Type B pancreatic cell (in vitro differentiated cells): ENCODE measurements around the gene FBXW12. TPM values are rescaled to one million over a fixed set of nuclear protein-coding genes. Genes with fewer than 3 reads are reported as not detected.
"Not testable (repeated sequence)": the region's sequence is repeated elsewhere in the genome, so short reads cannot be mapped to it uniquely, and the experiment has no call there.

Experiments used
- DNase-seq: peaks from one replicate; pipeline ENCODE4 v3.0.0; 2021; ENCODE audit warnings: mixed read lengths; ENCODE audit not compliant: unreplicated experiment; ENCODE audit errors: extremely low spot score
- H3K27ac Mint-ChIP-seq: 2 replicates; pipeline ENCODE4 v1.8.0; 2021; ENCODE audit warnings: mild to moderate bottlenecking, mixed read lengths
- H3K27me3 Mint-ChIP-seq: 2 replicates; pipeline ENCODE4 v1.8.0; 2021; ENCODE audit warnings: mixed read lengths
- H3K36me3 Mint-ChIP-seq: 2 replicates; pipeline ENCODE4 v1.8.0; 2021; ENCODE audit warnings: mixed read lengths
- H3K4me1 Mint-ChIP-seq: one replicate; pipeline ENCODE4 v1.8.0; 2021; ENCODE audit warnings: mixed read lengths; ENCODE audit not compliant: unreplicated experiment
- H3K4me3 Mint-ChIP-seq: 2 replicates; pipeline ENCODE4 v1.8.0; 2021; ENCODE audit warnings: mild to moderate bottlenecking, mixed read lengths
- H3K9me3 Mint-ChIP-seq: 2 replicates; pipeline ENCODE4 v1.8.0; 2021; ENCODE audit warnings: mixed read lengths
- CTCF ChIP-seq: fragments of 200-600 bp; sonication (generic); conservative IDR thresholded peaks from 2 replicates; pipeline ENCODE4 v1.5.0; 2021; ENCODE audit warnings: antibody characterized with exemption, mild to moderate bottlenecking
- long read RNA-seq: library from polyadenylated mRNA; unstranded; transcript quantifications from one replicate; pipeline ENCODE4 v2.0.0, GENCODE V29; 2020
- total RNA-seq: library from RNA; stranded (reverse); gene quantifications from 2 replicates; pipeline ENCODE4 v1.2.1, GENCODE V29; 2021; ENCODE audit warnings: low replicate concordance

FBXW12 gene
- not detected in 2 replicates for total RNA-seq
- long read RNA-seq = 0 reads

- Mint-ChIP-seq H3K27ac (no peak within 1 kb of the TSS), H3K4me1 (peaks cover 5% of the 10 kb centered on the region), H3K27me3 (no peaks in the 10 kb centered on the region), H3K9me3 (no peaks in the 10 kb centered on the region), H3K36me3 (no peaks in the 10 kb centered on the region), H3K4me3 (no peak within 1 kb of the TSS)
- no peak for DNase-seq
- TF ChIP-seq CTCF = no peak
Measured at GRCh38 chr3:48371651-48372376, at the start of gene FBXW12. TSS of gene FBXW12 (plus strand) at chr3:48372219. CDS start at chr3:48372768, 549 bp downstream.

GRCh38 chr3:48331706-48332435, 40.1 kb upstream of the FBXW12 start:
- H3K27me3 Mint-ChIP-seq, H3K9me3 Mint-ChIP-seq, DNase-seq, H3K36me3 Mint-ChIP-seq, H3K4me1 Mint-ChIP-seq, H3K4me3 Mint-ChIP-seq: not testable (repeated sequence)
- peak overlapping the region; percentile 34 for H3K27ac Mint-ChIP-seq

GRCh38 chr3:48333346-48334245, 38.4 kb upstream of the FBXW12 start, which contains the start of gene SPINK8:
TSS of gene SPINK8 (minus strand) at chr3:48333661. CDS start at chr3:48328341, 5,320 bp downstream.
- H3K9me3 Mint-ChIP-seq, DNase-seq, H3K4me1 Mint-ChIP-seq, H3K36me3 Mint-ChIP-seq, H3K4me3 Mint-ChIP-seq, H3K27me3 Mint-ChIP-seq: not testable (repeated sequence)
- peak within 1 kb of the TSS; percentile 34 for H3K27ac Mint-ChIP-seq

GRCh38 chr3:48334605-48335004, 37.4 kb upstream of the FBXW12 start:
- no peaks in the 10 kb centered on the region for H3K4me1 Mint-ChIP-seq
- no peak for DNase-seq
- no peak overlapping the region for H3K27ac Mint-ChIP-seq
- H3K9me3 Mint-ChIP-seq = no peaks in the 10 kb centered on the region
- H3K36me3 Mint-ChIP-seq = no peaks in the 10 kb centered on the region
- TF ChIP-seq CTCF = no peak
- H3K4me3 Mint-ChIP-seq = no peak overlapping the region
- no peaks in the 10 kb centered on the region for H3K27me3 Mint-ChIP-seq

GRCh38 chr3:48335286-48335685, 36.7 kb upstream of the FBXW12 start:
- DNase-seq, H3K27ac Mint-ChIP-seq, H3K4me3 Mint-ChIP-seq, H3K27me3 Mint-ChIP-seq, H3K36me3 Mint-ChIP-seq, H3K9me3 Mint-ChIP-seq, H3K4me1 Mint-ChIP-seq: not testable (repeated sequence)

- H3K4me3 Mint-ChIP-seq, H3K4me1 Mint-ChIP-seq, H3K9me3 Mint-ChIP-seq, DNase-seq, H3K36me3 Mint-ChIP-seq, H3K27ac Mint-ChIP-seq, H3K27me3 Mint-ChIP-seq: not testable (repeated sequence)
Measured at GRCh38 chr3:48337536-48337935, 34.5 kb upstream of the FBXW12 start.

GRCh38 chr3:48338635-48339034, 33.4 kb upstream of the FBXW12 start:
- H3K4me3 Mint-ChIP-seq = no peak overlapping the region
- no peaks in the 10 kb centered on the region for H3K36me3 Mint-ChIP-seq
- H3K27ac Mint-ChIP-seq = no peak overlapping the region
- no peaks in the 10 kb centered on the region for H3K9me3 Mint-ChIP-seq
- TF ChIP-seq CTCF = no peak
- no peaks in the 10 kb centered on the region for H3K27me3 Mint-ChIP-seq
- H3K4me1 Mint-ChIP-seq = no peaks in the 10 kb centered on the region
- no peak for DNase-seq
